HepG2 (cell line): ENCODE data around the gene IGIP. TPM values are rescaled to one million over a fixed set of nuclear protein-coding genes. Genes with fewer than 3 reads are reported as not detected.

Experiments used
- HCFC1 ChIP-seq: fragments of 150-350 bp; IDR thresholded peaks from 2 replicates; pipeline ENCODE4 v1.6.1; 2014; ENCODE audit warnings: low read depth, low read length
- JARID2 ChIP-seq: sonication (generic); formaldehyde crosslinking; IDR thresholded peaks from 2 replicates; pipeline ENCODE4 v1.8.1; 2023; ENCODE audit warnings: missing genetic modification reagents, inconsistent platforms; ENCODE audit not compliant: insufficient replicate concordance
- MAFG ChIP-seq: sonication (generic); formaldehyde crosslinking; IDR thresholded peaks from 2 replicates; pipeline ENCODE4 v1.5.1; 2020; ENCODE audit warnings: mild to moderate bottlenecking, missing genetic modification reagents
- NAIF1 ChIP-seq: sonication (generic); formaldehyde crosslinking; IDR thresholded peaks from 2 replicates; pipeline ENCODE4 v1.5.0; 2020; ENCODE audit warnings: mild to moderate bottlenecking, missing genetic modification reagents, borderline replicate concordance
- NFE2 ChIP-seq: sonication (generic); formaldehyde crosslinking; IDR thresholded peaks from 2 replicates; pipeline ENCODE4 v1.4.0; 2020; ENCODE audit warnings: missing genetic modification reagents
- NFYC ChIP-seq: IDR thresholded peaks from 2 replicates; pipeline ENCODE4 v1.6.1; 2016; ENCODE audit warnings: missing genetic modification reagents, missing compliant biosample characterization
- PRDM15 ChIP-seq: sonication (generic); formaldehyde crosslinking; IDR thresholded peaks from 2 replicates; pipeline ENCODE4 v1.4.0; 2020; ENCODE audit warnings: missing genetic modification reagents
- RERE ChIP-seq: IDR thresholded peaks from 2 replicates; pipeline ENCODE4 v1.6.1; 2016; ENCODE audit warnings: low read depth, missing genetic modification reagents, missing compliant biosample characterization
- RNF2 ChIP-seq: fragments of 450-650 bp; conservative IDR thresholded peaks from 2 replicates; pipeline ENCODE4 v1.6.1; 2016; ENCODE audit warnings: low read depth
- SETDB1 ChIP-seq: sonication (generic); formaldehyde crosslinking; IDR thresholded peaks from 2 replicates; pipeline ENCODE4 v1.5.1; 2020; ENCODE audit warnings: missing genetic modification reagents, mild to moderate bottlenecking, borderline replicate concordance
- ZNF17 ChIP-seq: sonication (generic); formaldehyde crosslinking; IDR thresholded peaks from 2 replicates; pipeline ENCODE4 v1.5.0; 2020; ENCODE audit warnings: mild to moderate bottlenecking, missing genetic modification reagents
- ZNF563 ChIP-seq: sonication (generic); formaldehyde crosslinking; IDR thresholded peaks from 2 replicates; pipeline ENCODE4 v1.8.0; 2022; ENCODE audit warnings: mild to moderate bottlenecking, moderate library complexity, missing genetic modification reagents
- ZNF839 ChIP-seq: sonication (generic); formaldehyde crosslinking; IDR thresholded peaks from 2 replicates; pipeline ENCODE4 v1.4.0; 2020; ENCODE audit warnings: missing genetic modification reagents, mild to moderate bottlenecking, borderline replicate concordance
- ZSCAN9 ChIP-seq: IDR thresholded peaks from 2 replicates; pipeline ENCODE4 v1.6.1; 2016; ENCODE audit warnings: borderline replicate concordance
- polyA plus RNA-seq, 8 experiments: library from polyadenylated mRNA; depleted of rRNA in 3 of 8; stranded (reverse) in 7 of 8; unstranded in 1 of 8; fragments of >200 nt; fragmentation: Illumina TruSeq in 4 of 8; extraction: Trizol in 4 of 8; gene quantifications; 2 replicates each; pipeline versions ENCODE4 v1.2.1 to v1.2.3, GENCODE V29; 2011 to 2016; ENCODE audit warnings: low read depth in 4 of 8, missing spikeins in 1 of 8, mixed read lengths in 1 of 8; ENCODE audit not compliant: insufficient read depth in 1 of 8
- total RNA-seq, 5 experiments: library from RNA; depleted of rRNA; stranded (reverse); fragments of >200 nt; fragmentation: Illumina TruSeq; extraction: Trizol; gene quantifications; 2 replicates each; pipeline ENCODE4 v1.2.3, GENCODE V29; 2016; ENCODE audit warnings: low read depth in 1 of 5
- TF ChIP-seq, protein P1 (sequence below): sonication (generic); formaldehyde crosslinking; IDR thresholded peaks from 2 replicates; pipeline ENCODE4 v1.5.0; 2020; ENCODE audit warnings: mild to moderate bottlenecking, missing genetic modification reagents
- TF ChIP-seq, protein P2 (sequence below): sonication (generic); formaldehyde crosslinking; IDR thresholded peaks from 2 replicates; pipeline ENCODE4 v1.8.1; 2023; ENCODE audit warnings: mild to moderate bottlenecking, missing genetic modification reagents, borderline replicate concordance
- TF ChIP-seq, protein P3 (sequence below), 2 experiments: fragments of 450-650 bp in 1 of 2; sonication (generic) in 1 of 2; formaldehyde crosslinking; IDR thresholded peaks; 2 replicates each; pipeline versions ENCODE4 v1.5.0 to v1.8.0; 2020 to 2022; ENCODE audit warnings: mild to moderate bottlenecking in 1 of 2, missing genetic modification reagents in 1 of 2

IGIP gene
- total and polyA plus RNA-seq, 2 of the 13 experiments (the other 11 are each of a cell fraction or from before 2014, with no cell fraction given), result 1.7 to 2.1 TPM

DNA sequence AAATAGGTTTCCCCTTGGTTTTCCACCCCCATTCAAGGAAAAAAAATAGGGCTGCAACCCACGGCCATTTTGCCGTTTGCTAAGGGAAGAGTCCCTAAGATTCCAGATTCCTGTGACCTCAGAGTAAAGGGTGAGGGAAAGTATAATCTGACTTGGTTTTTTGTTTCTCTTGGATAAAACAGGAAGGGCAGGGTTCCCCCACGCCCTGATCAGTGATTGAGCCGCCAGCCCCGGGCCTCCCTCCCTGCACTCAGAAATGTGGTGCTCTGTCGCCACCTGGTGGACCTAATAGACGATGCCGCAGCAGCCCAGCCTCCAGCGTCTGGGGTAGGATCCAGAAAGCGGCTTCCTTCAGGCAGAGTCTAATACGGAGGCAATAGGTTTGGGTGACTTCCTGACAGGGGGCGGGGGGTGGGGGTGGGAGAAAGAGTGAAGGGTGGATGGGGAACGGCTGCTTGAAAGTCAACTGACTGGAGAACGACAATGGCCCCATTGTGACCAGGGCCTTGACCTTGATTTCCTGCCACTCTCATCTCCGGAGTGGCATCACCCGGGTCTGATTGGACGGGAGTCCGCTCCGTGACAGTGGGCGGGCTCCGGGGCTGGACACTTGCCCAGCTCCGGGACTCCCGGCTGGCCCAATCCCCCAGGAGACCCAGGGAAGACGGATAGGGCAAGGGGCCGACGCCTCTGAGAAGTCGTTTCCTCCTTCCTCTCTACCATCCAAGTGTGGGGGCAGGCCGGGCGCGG lies 31.5 kb downstream of the IGIP start (continued):
- TF ChIP-seq PRDM15 (CRISPR knock-in tag) (peak; percentile 67; the same call in 1 of the 2 replicates), MAFG (CRISPR knock-in tag) (no peak), ZNF839 (no peak), ZNF563 (no peak), JARID2 (CRISPR knock-in tag) (no peak), ZSCAN9 (CRISPR knock-in tag) (no peak), RNF2 (no peak), NFE2 (CRISPR knock-in tag) (no peak), RERE (CRISPR knock-in tag) (no peak), ZNF17 (CRISPR knock-in tag) (no peak), NFYC (peak; percentile 73), SETDB1 (CRISPR knock-in tag) (no peak), NAIF1 (CRISPR knock-in tag) (no peak), HCFC1 (no peak)
- TF ChIP-seq, protein P1, sequence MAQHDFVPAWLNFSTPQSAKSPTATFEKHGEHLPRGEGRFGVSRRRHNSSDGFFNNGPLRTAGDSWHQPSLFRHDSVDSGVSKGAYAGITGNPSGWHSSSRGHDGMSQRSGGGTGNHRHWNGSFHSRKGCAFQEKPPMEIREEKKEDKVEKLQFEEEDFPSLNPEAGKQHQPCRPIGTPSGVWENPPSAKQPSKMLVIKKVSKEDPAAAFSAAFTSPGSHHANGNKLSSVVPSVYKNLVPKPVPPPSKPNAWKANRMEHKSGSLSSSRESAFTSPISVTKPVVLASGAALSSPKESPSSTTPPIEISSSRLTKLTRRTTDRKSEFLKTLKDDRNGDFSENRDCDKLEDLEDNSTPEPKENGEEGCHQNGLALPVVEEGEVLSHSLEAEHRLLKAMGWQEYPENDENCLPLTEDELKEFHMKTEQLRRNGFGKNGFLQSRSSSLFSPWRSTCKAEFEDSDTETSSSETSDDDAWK (CRISPR knock-in tag), result no peak
- TF ChIP-seq, protein P2, sequence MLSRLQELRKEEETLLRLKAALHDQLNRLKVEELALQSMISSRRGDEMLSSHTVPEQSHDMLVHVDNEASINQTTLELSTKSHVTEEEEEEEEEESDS (CRISPR knock-in tag), result no peak
- TF ChIP-seq, protein P3, sequence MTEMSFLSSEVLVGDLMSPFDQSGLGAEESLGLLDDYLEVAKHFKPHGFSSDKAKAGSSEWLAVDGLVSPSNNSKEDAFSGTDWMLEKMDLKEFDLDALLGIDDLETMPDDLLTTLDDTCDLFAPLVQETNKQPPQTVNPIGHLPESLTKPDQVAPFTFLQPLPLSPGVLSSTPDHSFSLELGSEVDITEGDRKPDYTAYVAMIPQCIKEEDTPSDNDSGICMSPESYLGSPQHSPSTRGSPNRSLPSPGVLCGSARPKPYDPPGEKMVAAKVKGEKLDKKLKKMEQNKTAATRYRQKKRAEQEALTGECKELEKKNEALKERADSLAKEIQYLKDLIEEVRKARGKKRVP (CRISPR knock-in tag; IDR thresholded peaks at IDR 0.05), result no peak
